Glomerular visceral epithelial cell (primary cell): ENCODE data around the gene LMX1A.

ENCODE experiments used
- DNase-seq: peaks from one replicate; pipeline ENCODE4 v3.0.0-alpha.2; 2016; ENCODE audit errors: extremely low spot score

Gene LMX1A

GRCh38 chr1:165265196-165265838 lies 91.2 kb downstream of the LMX1A start:
- no peak for DNase-seq

GRCh38 chr1:165259706-165260428 lies 96.6 kb downstream of the LMX1A start:
- DNase-seq: no peak

- no peak for DNase-seq
Measured at GRCh38 chr1:165259236-165259635, 97.3 kb downstream of the LMX1A start.

GRCh38 chr1:165257969-165258459 lies 98.5 kb downstream of the LMX1A start:
- DNase-seq: peak; percentile 45

GRCh38 chr1:165254896-165255625 lies 101.5 kb downstream of the LMX1A start:
- DNase-seq: no peak

- DNase-seq: no peak
Measured at GRCh38 chr1:165254376-165254775, 102.1 kb downstream of the LMX1A start.

- no peak for DNase-seq
Measured at GRCh38 chr1:165253818-165254254, 102.7 kb downstream of the LMX1A start.

GRCh38 chr1:165248969-165249571 lies 107.4 kb downstream of the LMX1A start:
- no peak for DNase-seq

GRCh38 chr1:165241952-165242351 lies 114.6 kb downstream of the LMX1A start:
- DNase-seq: no peak

- no peak for DNase-seq
Measured at GRCh38 chr1:165241321-165241720, 115.2 kb downstream of the LMX1A start.

- DNase-seq: no peak
Measured at GRCh38 chr1:165240492-165240891, 116.0 kb downstream of the LMX1A start.

GRCh38 chr1:165239873-165240272 lies 116.6 kb downstream of the LMX1A start:
- no peak for DNase-seq

GRCh38 chr1:165235777-165236291 lies 120.7 kb downstream of the LMX1A start:
- DNase-seq: no peak

- DNase-seq: no peak
Measured at GRCh38 chr1:165235155-165235776, 121.2 kb downstream of the LMX1A start.

GRCh38 chr1:165234149-165234548 lies 122.4 kb downstream of the LMX1A start:
- DNase-seq: no peak

GRCh38 chr1:165228676-165229075 lies 127.8 kb downstream of the LMX1A start:
- no peak for DNase-seq

- DNase-seq: no peak
Measured at GRCh38 chr1:165228111-165228655, 128.3 kb downstream of the LMX1A start.

- no peak for DNase-seq
Measured at GRCh38 chr1:165226326-165226725, 130.2 kb downstream of the LMX1A start.

- no peak for DNase-seq
Measured at GRCh38 chr1:165225650-165226049, 130.9 kb downstream of the LMX1A start.

GRCh38 chr1:165225062-165225461 lies 131.5 kb downstream of the LMX1A start:
- no peak for DNase-seq

- DNase-seq: no peak
Measured at GRCh38 chr1:165224504-165224903, 132.0 kb downstream of the LMX1A start.
